ENCODE measurements around the gene DUX4.
"Not testable (repeated sequence)": the region's sequence is repeated elsewhere in the genome, so short reads cannot be mapped to it uniquely, and the experiment has no call there.

The DUX4 gene

DNA sequence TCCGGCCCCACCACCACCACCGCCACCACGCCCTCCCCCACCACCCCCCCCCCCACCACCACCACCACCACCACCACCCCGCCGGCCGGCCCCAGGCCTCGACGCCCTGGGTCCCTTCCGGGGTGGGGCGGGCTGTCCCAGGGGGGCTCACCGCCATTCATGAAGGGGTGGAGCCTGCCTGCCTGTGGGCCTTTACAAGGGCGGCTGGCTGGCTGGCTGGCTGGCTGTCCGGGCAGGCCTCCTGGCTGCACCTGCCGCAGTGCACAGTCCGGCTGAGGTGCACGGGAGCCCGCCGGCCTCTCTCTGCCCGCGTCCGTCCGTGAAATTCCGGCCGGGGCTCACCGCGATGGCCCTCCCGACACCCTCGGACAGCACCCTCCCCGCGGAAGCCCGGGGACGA lies at the start of gene DUX4:
TSS of gene DUX4 (plus strand) at position 347 of the 400 bp plus-strand sequence. CDS start at position 347, 0 bp downstream.
- not testable (repeated sequence) for H3K27ac ChIP-seq (ENCODE audit: low read depth in 2 of 2, low read length in 2 of 2); H3K27me3 ChIP-seq (ENCODE audit: control insufficient read depth in 2 of 2, insufficient read depth in 2 of 2, low read length in 2 of 2); H3K36me3 ChIP-seq (ENCODE audit: control insufficient read depth in 2 of 2, insufficient read depth in 2 of 2, low read length in 2 of 2); H3K4me3 ChIP-seq (ENCODE audit: low read length in 2 of 2); H3K9ac ChIP-seq (ENCODE audit: low read depth in 1 of 2, low read length in 2 of 2); H3K9me3 ChIP-seq (ENCODE audit: control insufficient read depth in 2 of 2, low read length in 2 of 2); H3K4me1 ChIP-seq (ENCODE audit: control insufficient read depth in 2 of 2, insufficient read depth in 2 of 2, low read length in 2 of 2)

DNA sequence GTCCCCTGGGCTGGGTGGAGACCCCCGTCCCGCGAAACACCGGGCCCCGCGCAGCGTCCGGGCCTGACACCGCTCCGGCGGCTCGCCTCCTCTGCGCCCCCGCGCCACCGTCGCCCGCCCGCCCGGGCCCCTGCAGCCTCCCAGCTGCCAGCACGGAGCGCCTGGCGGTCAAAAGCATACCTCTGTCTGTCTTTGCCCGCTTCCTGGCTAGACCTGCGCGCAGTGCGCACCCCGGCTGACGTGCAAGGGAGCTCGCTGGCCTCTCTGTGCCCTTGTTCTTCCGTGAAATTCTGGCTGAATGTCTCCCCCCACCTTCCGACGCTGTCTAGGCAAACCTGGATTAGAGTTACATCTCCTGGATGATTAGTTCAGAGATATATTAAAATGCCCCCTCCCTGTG lies 1.9 kb downstream of the DUX4 start:
- not testable (repeated sequence) for H3K9me3 ChIP-seq (ENCODE audit: control insufficient read depth in 2 of 2, low read length in 2 of 2); H3K4me3 ChIP-seq (ENCODE audit: low read length in 2 of 2); H3K27me3 ChIP-seq (ENCODE audit: control insufficient read depth in 2 of 2, insufficient read depth in 2 of 2, low read length in 2 of 2); H3K9ac ChIP-seq (ENCODE audit: low read depth in 1 of 2, low read length in 2 of 2); H3K27ac ChIP-seq (ENCODE audit: low read depth in 2 of 2, low read length in 2 of 2); H3K4me1 ChIP-seq (ENCODE audit: control insufficient read depth in 2 of 2, insufficient read depth in 2 of 2, low read length in 2 of 2); H3K36me3 ChIP-seq (ENCODE audit: control insufficient read depth in 2 of 2, insufficient read depth in 2 of 2, low read length in 2 of 2)

DNA sequence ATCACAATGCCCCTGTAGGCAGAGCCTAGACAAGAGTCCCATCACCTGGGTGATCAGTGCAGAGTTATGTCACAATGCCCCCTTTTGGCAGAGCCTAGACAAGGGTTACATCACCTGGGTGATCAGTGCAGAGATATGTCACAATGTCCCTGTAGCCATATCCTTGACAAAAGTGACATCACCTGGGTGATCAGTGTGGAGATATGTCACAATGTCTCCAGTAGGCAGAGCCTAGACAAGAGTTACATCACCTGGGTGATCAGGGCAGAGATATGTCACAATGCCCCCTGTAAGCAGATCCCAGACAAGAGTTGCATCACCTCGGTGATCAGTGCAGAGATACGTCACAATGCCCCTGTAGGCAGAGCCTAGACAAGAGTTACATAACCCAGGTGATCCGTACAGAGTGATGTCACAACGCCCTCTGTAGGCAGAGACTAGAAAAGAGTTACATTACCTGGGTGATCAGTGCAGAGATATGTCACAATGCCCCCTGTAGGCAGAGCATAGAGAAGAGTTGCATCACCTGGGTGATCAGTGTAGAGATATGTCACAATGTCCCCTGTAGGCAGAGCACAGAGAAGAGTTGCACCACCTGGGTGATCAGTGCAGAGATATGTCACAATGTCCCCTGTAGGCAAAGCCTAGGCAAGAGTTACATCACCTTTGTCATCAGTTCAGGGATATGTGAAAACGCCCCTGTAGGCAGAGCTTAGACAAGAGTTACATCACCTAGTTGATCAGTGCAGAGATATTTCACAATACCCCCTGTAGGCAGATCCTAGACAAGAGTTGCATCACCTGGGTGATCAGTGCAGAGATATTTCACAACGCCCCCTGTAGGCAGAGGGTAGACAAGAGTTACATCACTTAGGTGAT lies 4.4 kb downstream of the DUX4 start:
- not testable (repeated sequence) for H3K4me3 ChIP-seq (ENCODE audit: low read length in 2 of 2); H3K27me3 ChIP-seq (ENCODE audit: control insufficient read depth in 2 of 2, insufficient read depth in 2 of 2, low read length in 2 of 2); H3K9me3 ChIP-seq (ENCODE audit: control insufficient read depth in 2 of 2, low read length in 2 of 2); H3K9ac ChIP-seq (ENCODE audit: low read depth in 1 of 2, low read length in 2 of 2); H3K36me3 ChIP-seq (ENCODE audit: control insufficient read depth in 2 of 2, insufficient read depth in 2 of 2, low read length in 2 of 2); H3K4me1 ChIP-seq (ENCODE audit: control insufficient read depth in 2 of 2, insufficient read depth in 2 of 2, low read length in 2 of 2); H3K27ac ChIP-seq (ENCODE audit: low read depth in 2 of 2, low read length in 2 of 2)

GRCh38 chr4:190178606-190178990 lies 5.0 kb downstream of the DUX4 start:
- H3K4me1 ChIP-seq (ENCODE audit: control insufficient read depth in 2 of 2, insufficient read depth in 2 of 2, low read length in 2 of 2); H3K36me3 ChIP-seq (ENCODE audit: control insufficient read depth in 2 of 2, insufficient read depth in 2 of 2, low read length in 2 of 2); H3K4me3 ChIP-seq (ENCODE audit: low read length in 2 of 2); H3K27ac ChIP-seq (ENCODE audit: low read depth in 2 of 2, low read length in 2 of 2); H3K9ac ChIP-seq (ENCODE audit: low read depth in 1 of 2, low read length in 2 of 2); H3K27me3 ChIP-seq (ENCODE audit: control insufficient read depth in 2 of 2, insufficient read depth in 2 of 2, low read length in 2 of 2); H3K9me3 ChIP-seq (ENCODE audit: control insufficient read depth in 2 of 2, low read length in 2 of 2): not testable (repeated sequence)

DNA sequence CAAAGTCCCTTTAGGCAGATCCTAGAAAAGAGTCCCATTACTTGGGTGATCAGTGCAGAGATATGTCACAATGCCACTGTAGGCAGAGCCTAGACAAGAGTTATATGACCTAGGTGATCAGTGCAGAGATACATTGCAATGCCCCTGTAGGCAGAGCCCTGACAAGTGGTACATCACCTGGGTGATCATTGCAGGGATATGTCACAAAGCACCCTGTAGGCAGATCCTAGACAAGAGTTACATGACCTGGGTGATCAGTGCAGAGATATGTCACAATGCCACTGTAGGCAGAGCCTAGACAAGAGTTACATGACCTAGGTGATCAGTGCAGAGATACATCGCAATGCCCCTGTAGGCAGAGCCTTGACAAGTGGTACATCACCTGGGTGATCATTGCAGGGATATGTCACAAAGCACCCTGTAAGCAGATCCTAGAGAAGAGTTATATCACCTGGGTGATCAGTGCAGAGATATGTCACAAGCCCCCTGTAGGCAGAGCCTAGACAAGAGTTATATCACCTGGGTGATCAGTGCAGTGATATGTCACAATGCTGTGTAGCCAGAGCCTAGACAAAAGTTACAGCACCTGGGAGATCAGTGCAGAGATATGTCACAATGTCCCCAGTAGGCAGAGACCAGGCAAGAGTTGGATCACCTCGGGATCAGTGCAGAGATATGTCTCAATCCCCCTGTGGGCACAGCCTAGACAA lies 5.6 kb downstream of the DUX4 start:
- H3K4me3 ChIP-seq (ENCODE audit: low read length in 2 of 2); H3K36me3 ChIP-seq (ENCODE audit: control insufficient read depth in 2 of 2, insufficient read depth in 2 of 2, low read length in 2 of 2); H3K27me3 ChIP-seq (ENCODE audit: control insufficient read depth in 2 of 2, insufficient read depth in 2 of 2, low read length in 2 of 2); H3K9me3 ChIP-seq (ENCODE audit: control insufficient read depth in 2 of 2, low read length in 2 of 2); H3K27ac ChIP-seq (ENCODE audit: low read depth in 2 of 2, low read length in 2 of 2); H3K4me1 ChIP-seq (ENCODE audit: control insufficient read depth in 2 of 2, insufficient read depth in 2 of 2, low read length in 2 of 2); H3K9ac ChIP-seq (ENCODE audit: low read depth in 1 of 2, low read length in 2 of 2): not testable (repeated sequence)

DNA sequence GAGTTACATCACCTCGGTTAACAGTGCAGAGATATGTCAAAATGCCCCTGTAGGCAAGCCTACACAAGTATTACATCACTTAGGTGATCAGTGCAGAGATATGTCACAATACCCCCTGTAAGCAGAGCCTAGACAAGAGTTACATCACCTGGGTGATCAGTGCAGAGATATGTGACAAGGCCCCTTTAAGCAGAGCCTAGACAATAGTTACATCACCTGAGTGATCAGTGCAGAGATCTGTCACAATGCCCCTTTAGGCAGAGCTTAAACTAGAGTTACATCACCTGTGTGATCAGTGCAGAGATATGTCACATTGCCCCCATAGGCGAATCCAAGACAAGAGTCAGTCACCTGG lies 6.1 kb downstream of the DUX4 start:
- not testable (repeated sequence) for H3K4me3 ChIP-seq (ENCODE audit: low read length in 2 of 2); H3K27me3 ChIP-seq (ENCODE audit: control insufficient read depth in 2 of 2, insufficient read depth in 2 of 2, low read length in 2 of 2); H3K27ac ChIP-seq (ENCODE audit: low read depth in 2 of 2, low read length in 2 of 2); H3K4me1 ChIP-seq (ENCODE audit: control insufficient read depth in 2 of 2, insufficient read depth in 2 of 2, low read length in 2 of 2); H3K9me3 ChIP-seq (ENCODE audit: control insufficient read depth in 2 of 2, low read length in 2 of 2); H3K36me3 ChIP-seq (ENCODE audit: control insufficient read depth in 2 of 2, insufficient read depth in 2 of 2, low read length in 2 of 2); H3K9ac ChIP-seq (ENCODE audit: low read depth in 1 of 2, low read length in 2 of 2)

DNA sequence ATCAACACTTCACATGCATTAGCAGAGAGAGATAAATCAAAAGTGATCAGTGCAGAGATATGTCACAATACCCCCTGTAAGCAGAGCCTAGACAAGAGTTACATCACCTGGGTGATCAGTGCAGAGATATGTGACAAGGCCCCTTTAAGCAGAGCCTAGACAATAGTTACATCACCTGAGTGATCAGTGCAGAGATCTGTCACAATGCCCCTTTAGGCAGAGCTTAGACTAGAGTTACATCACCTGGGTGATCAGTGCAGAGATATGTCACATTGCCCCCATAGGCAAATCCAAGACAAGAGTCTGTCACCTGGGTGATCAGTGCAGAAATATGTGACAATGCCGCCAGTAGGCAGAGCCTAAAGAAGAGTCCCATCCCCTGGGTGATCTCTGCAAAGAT lies 7.4 kb downstream of the DUX4 start:
- not testable (repeated sequence) for H3K4me1 ChIP-seq (ENCODE audit: control insufficient read depth in 2 of 2, insufficient read depth in 2 of 2, low read length in 2 of 2); H3K9ac ChIP-seq (ENCODE audit: low read depth in 1 of 2, low read length in 2 of 2); H3K9me3 ChIP-seq (ENCODE audit: control insufficient read depth in 2 of 2, low read length in 2 of 2); H3K36me3 ChIP-seq (ENCODE audit: control insufficient read depth in 2 of 2, insufficient read depth in 2 of 2, low read length in 2 of 2); H3K27me3 ChIP-seq (ENCODE audit: control insufficient read depth in 2 of 2, insufficient read depth in 2 of 2, low read length in 2 of 2); H3K4me3 ChIP-seq (ENCODE audit: low read length in 2 of 2); H3K27ac ChIP-seq (ENCODE audit: low read depth in 2 of 2, low read length in 2 of 2)

DNA sequence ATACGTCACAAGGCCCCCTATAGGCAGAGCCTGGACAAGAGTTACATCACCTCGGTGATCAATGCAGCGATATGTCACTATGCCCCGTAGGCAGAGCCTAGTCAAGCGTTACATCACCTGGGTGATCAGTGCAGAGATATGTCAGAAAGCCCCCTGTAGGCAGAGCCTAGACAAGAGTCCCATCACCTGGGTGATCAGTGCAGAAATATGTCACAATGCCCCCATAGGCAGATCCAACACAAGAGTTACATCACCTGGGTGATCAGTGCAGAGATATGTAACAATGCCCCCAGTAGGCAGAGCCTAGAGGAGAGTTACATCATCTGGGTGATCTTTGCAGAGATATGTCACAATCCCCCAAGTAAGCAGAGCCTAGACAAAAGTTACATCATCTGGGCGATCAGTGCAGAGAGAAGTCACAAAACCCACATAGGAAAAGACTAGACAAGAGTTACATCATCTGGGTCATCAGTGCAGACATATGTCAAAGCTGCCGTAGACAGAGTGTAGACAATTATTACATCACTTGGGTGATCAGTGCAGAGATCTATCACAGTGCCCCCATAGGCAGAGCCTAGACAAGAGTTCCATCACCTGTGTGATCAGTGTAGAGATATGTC lies 8.0 kb downstream of the DUX4 start:
- H3K27ac ChIP-seq (ENCODE audit: low read depth in 2 of 2, low read length in 2 of 2); H3K4me3 ChIP-seq (ENCODE audit: low read length in 2 of 2); H3K9ac ChIP-seq (ENCODE audit: low read depth in 1 of 2, low read length in 2 of 2); H3K4me1 ChIP-seq (ENCODE audit: control insufficient read depth in 2 of 2, insufficient read depth in 2 of 2, low read length in 2 of 2); H3K9me3 ChIP-seq (ENCODE audit: control insufficient read depth in 2 of 2, low read length in 2 of 2); H3K27me3 ChIP-seq (ENCODE audit: control insufficient read depth in 2 of 2, insufficient read depth in 2 of 2, low read length in 2 of 2); H3K36me3 ChIP-seq (ENCODE audit: control insufficient read depth in 2 of 2, insufficient read depth in 2 of 2, low read length in 2 of 2): not testable (repeated sequence)

GRCh38 chr4:190203510-190203909 lies 29.9 kb downstream of the DUX4 start:
- not testable (repeated sequence) for H3K36me3 ChIP-seq (ENCODE audit: control insufficient read depth in 2 of 2, insufficient read depth in 2 of 2, low read length in 2 of 2); H3K9ac ChIP-seq (ENCODE audit: low read depth in 1 of 2, low read length in 2 of 2); H3K4me1 ChIP-seq (ENCODE audit: control insufficient read depth in 2 of 2, insufficient read depth in 2 of 2, low read length in 2 of 2); H3K9me3 ChIP-seq (ENCODE audit: control insufficient read depth in 2 of 2, low read length in 2 of 2); H3K27me3 ChIP-seq (ENCODE audit: control insufficient read depth in 2 of 2, insufficient read depth in 2 of 2, low read length in 2 of 2); H3K4me3 ChIP-seq (ENCODE audit: low read length in 2 of 2); H3K27ac ChIP-seq (ENCODE audit: low read depth in 2 of 2, low read length in 2 of 2)

Data from mucosa of rectum (tissue), 2 donors.